Left lobe of liver (tissue), 2 donors: Measurements from ENCODE around the gene BUD13. TPM values are rescaled to one million over a fixed set of nuclear protein-coding genes. Genes with fewer than 3 reads are reported as not detected.
A peak's percentile ranks its signal among the peaks of the same experiment; 100 is the strongest.
"Not testable (repeated sequence)": the region's sequence is repeated elsewhere in the genome, so short reads cannot be mapped to it uniquely, and the experiment has no call there.

Source experiments
- ATAC-seq: fragments of 200-7000 bp; cut with Tn5 transposase; one replicate; pipeline ENCODE4 v1.9.1; 2020; ENCODE audit warnings: mild to moderate bottlenecking, moderate library complexity
- DNase-seq: peaks from one replicate; pipeline ENCODE4 v3.0.0-alpha.2; 2020; ENCODE audit warnings: low spot score
- total RNA-seq: library from RNA; stranded (reverse); gene quantifications from one replicate; pipeline ENCODE4 v1.2.1, GENCODE V29; 2021
- donor health status: DM: no; HTN: no; CAD: no; lungs with moderate emphysema.
- donor health status: DM: no; HTN: yes; CAD: no.

Gene BUD13, protein sequence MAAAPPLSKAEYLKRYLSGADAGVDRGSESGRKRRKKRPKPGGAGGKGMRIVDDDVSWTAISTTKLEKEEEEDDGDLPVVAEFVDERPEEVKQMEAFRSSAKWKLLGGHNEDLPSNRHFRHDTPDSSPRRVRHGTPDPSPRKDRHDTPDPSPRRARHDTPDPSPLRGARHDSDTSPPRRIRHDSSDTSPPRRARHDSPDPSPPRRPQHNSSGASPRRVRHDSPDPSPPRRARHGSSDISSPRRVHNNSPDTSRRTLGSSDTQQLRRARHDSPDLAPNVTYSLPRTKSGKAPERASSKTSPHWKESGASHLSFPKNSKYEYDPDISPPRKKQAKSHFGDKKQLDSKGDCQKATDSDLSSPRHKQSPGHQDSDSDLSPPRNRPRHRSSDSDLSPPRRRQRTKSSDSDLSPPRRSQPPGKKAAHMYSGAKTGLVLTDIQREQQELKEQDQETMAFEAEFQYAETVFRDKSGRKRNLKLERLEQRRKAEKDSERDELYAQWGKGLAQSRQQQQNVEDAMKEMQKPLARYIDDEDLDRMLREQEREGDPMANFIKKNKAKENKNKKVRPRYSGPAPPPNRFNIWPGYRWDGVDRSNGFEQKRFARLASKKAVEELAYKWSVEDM
- total RNA-seq, result 4.7 TPM

DNA sequence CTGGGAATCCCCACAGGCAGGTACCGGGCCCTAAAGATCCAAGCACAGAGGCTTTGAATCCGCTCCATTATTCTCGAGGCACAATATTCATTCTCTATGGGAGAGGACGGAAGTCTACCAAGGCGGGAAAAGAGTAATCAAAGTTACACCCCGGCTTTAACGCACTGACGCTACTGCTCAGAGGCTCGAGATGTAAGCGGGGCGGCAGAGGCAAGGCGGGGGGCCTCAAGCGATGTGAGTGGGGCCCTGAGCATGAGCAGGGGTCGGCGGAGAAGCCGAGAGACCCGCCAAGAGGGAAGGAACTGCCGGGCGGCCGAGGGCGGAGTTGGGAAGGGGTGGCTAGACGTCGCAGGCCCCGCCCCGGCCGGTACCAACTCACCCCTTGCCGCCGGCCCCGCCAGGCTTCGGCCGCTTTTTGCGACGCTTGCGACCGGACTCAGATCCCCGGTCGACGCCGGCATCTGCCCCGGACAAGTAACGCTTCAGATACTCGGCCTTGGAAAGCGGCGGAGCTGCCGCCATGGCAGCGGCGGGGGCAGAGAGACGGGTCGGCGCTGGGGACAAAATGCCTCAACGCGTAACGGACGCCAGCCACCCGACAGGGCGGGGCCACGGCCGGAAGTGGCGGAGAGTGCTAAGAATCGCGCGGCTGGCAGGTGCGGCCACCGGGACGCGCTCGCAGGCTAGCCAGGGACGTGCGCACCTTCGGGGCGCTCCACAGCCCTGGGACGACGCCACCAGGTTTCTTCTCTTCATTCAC, at the start of gene BUD13:
Gene BUD13, minus strand, starts transcription at position 545 of the 760 bp plus-strand sequence. Its CDS starts 23 bp downstream, at position 522.
- DNase-seq (peak; percentile 95), ATAC-seq (peak; percentile 91)

- DNase-seq (no peak), ATAC-seq (no peak)
Measured at GRCh38 chr11:116822575-116822974, 49.8 kb upstream of the BUD13 start.

- DNase-seq (peak; percentile 40), ATAC-seq (no peak)
Measured at GRCh38 chr11:116821050-116821918, 48.5 kb upstream of the BUD13 start.

DNA sequence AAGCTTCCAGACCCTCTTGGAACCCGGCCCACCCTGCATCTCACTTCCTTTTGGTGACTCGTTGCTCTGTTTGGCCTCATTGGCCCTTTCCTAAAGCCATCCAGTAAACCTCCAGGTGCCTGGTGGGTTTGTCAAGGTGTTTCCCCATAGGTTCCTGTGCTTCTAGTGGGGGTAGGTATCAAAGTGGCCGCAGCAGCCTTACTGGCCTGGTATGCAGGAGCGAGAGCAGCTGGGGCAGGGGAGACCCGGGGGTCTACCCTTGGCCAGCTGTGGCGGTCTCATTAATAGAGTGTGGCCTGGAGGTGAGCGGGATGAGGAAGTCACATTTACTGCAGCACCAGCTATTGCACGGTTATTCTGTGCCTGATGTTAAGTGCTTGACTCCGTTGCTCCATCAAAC, 46.3 kb upstream of the BUD13 start:
- ATAC-seq, result no peak
- DNase-seq, result no peak

GRCh38 chr11:116814502-116814901, 41.7 kb upstream of the BUD13 start:
- ATAC-seq, result no peak
- no peak for DNase-seq

DNA sequence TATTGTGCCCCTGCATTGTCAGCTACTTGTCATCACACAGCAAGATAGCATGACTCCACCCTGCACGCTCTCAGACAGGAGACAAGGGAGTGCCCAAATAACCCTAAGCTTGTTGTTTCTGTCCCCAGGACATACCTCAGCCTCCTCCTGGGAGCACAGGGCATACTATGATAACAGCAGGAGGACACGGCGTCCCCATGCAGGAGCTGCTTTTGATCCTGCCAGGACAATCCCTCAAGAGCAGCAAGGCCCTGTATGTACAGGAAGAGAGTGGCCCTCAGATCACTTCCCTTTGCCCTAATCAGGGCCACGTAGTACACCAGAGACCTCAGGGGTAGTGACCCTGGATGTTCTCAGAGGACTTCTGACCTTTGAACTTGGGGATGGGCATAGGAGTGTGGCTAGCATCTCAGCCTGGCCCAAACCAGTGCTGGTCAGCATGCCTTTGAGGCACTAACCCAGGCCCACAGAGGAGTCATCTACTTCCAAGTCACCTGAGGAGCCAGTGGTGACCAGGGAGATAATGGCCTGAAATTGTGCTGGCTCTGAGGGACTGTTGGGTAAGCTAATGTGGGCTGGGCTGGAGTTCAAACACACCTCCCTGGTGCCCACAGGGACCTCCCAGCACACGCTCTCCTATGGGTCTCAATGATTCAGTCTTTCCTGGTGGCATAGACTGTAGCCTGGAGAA, 41.1 kb upstream of the BUD13 start:
- ATAC-seq, result peak; percentile 83
- DNase-seq, result peak; percentile 93

DNA sequence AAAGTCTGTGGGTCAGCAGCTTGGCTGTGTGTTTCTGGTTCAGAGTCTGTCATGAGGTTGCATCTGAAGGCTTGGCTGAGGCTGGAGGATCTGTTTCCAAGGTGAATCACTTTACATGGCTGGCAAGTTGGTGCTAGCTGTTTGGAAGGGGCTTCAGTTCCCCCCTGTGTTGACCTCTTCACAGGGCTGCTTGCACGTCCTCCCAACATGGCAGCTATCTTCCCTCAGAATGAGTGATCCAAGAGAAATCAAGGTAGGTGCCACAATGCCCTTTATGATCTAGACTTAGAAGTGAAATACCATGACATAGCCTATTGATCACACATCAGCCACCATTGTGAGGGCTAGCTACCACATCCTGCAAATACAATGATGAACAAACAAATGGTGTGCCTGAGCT, 40.4 kb upstream of the BUD13 start:
- ATAC-seq, result no peak
- DNase-seq, result no peak

- DNase-seq, result no peak
- ATAC-seq, result no peak
Measured at GRCh38 chr11:116812109-116812508, 39.3 kb upstream of the BUD13 start.

DNA sequence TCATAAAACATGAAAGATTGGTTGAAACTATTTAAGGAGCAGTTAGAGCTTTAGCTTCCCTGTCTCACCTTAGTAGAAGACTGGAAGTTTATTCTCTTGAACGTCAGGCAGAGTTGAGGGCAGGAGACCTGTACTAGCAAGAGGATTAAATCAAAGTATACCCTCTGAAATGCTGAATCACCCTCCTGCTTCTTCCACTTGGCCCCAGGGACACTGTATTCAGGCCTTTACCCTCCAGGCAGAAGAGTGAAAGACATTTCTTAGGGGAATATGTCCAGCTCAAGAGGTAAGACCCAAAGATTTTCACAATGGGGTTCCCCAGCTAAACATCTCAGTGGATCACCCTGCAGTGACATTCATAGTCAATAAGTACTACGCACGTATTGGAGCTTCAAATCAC, 38.4 kb upstream of the BUD13 start:
- no peak for ATAC-seq
- no peak for DNase-seq

- ATAC-seq, result peak; percentile 81
- peak; percentile 96 for DNase-seq
Measured at GRCh38 chr11:116808262-116809175, 35.7 kb upstream of the BUD13 start.

GRCh38 chr11:116807601-116808261, 34.9 kb upstream of the BUD13 start:
- ATAC-seq, result no peak
- DNase-seq, result no peak

- DNase-seq (no peak), ATAC-seq (no peak)
Measured at GRCh38 chr11:116804001-116804400, 31.2 kb upstream of the BUD13 start.

- DNase-seq, ATAC-seq: not testable (repeated sequence)
Measured at GRCh38 chr11:116801662-116802061, 28.9 kb upstream of the BUD13 start.

DNA sequence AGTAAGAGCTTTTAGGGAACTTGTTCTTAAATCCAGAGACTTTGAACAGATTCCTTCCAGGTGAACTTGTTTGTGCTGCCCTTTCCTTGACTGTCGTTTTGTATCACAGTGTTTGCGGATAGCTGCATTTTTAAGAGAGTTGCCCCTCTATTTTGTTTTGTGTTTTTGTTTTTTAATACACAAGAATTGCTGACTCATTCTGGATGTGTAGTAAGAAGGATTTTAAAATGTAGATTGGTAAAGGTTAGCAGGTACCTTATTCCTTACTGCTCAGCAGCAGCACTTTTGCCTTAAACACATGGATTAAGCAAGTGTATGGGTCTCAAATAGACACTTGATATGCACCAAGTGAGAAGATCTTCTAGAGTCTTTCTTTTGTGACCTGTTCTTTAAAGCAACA, 27.8 kb upstream of the BUD13 start:
- no peak for ATAC-seq

DNA sequence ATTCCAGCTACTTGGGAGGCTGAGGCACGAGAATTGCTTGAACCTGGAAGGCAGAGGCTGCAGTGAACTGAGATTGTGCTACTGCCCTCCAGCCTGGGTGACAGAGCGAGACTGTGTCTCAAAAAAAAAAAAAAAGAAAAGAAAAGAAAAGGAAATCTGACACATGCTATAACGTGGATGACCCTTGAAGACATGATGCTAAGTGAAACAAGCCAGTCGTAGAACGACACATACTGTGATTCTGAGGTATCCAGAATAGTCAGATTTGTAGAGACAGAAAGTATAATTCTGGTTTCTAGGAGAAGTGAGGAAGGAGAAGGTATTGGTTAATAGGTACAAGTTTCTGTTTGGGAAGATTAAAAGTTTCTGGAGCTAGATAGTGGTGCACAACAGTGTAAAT, 25.6 kb upstream of the BUD13 start:
- no peak for ATAC-seq
- no peak for DNase-seq

More for the DNA sequence above, 27.8 kb upstream of the BUD13 start:
- DNase-seq, result no peak

DNA sequence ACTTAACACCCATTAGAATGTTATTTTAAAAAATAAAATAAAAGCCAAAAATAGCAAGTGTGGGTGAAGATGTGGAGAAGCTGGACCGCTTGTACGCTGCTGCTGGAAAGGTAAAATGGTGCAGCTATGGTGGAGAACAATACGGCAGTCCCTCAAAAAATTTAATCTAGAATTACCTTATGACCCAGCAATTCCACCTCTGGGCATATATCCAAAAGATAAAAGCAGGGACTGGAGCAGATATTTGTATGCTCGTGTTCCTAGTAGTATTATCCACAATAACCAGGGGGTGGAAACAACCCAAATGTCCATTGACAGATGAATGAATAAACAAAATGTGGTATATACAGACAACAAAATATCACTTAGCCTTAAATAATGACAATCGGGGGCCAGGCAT, 25.0 kb upstream of the BUD13 start:
- ATAC-seq (peak; percentile 76), DNase-seq (no peak)

GRCh38 chr11:116796548-116796947, 23.8 kb upstream of the BUD13 start:
- no peak for ATAC-seq
- no peak for DNase-seq

GRCh38 chr11:116794851-116795250, 22.1 kb upstream of the BUD13 start:
- DNase-seq, result no peak
- ATAC-seq, result no peak

GRCh38 chr11:116793772-116794097, 20.9 kb upstream of the BUD13 start:
- DNase-seq (no peak), ATAC-seq (no peak)
